Caco-2 (cell line): Measurements from ENCODE around the gene ENTPD8. TPM values are rescaled to one million over a fixed set of nuclear protein-coding genes. Genes with fewer than 3 reads are reported as not detected.

Source experiments
- BruUV-seq: library from RNA; stranded (reverse); fragments of 400-500 nt; replicated peaks from 2 replicates; lab custom pipeline; 2021; lab: Mats Ljungman, UMichigan
- CTCF ChIA-PET: fragments of 300-600 bp; sonication (Branson Sonifier 250); formaldehyde crosslinking; loops from one replicate; lab custom pipeline; 2022; ENCODE audit warnings: antibody characterized with exemption; lab: Charles Lee
- POLR2A ChIA-PET: fragments of 300-600 bp; sonication (Branson Sonifier 250); formaldehyde crosslinking; loops from one replicate; lab custom pipeline; 2022; ENCODE audit warnings: antibody characterized with exemption; lab: Charles Lee
- DNase-seq, 2 experiments: peaks; one replicate each; pipeline versions ENCODE4 v3.0.0 to v3.0.0-alpha.2; 2020 to 2022
- H3K27me3 ChIP-seq: replicated peaks from 2 replicates; pipeline ENCODE4 v1.6.0; 2011; ENCODE audit warnings: low read length; ENCODE audit not compliant: control insufficient read depth, insufficient read depth
- H3K36me3 ChIP-seq: 2 replicates; pipeline ENCODE4 v1.5.1; 2011; ENCODE audit warnings: low read length; ENCODE audit not compliant: control insufficient read depth, insufficient read depth
- H3K4me1 ChIP-seq: fragments of 250-450 bp; sonication (Bioruptor Pico); 2 replicates; pipeline ENCODE4 v1.5.1; 2020; ENCODE audit warnings: mild to moderate bottlenecking
- H3K4me3 ChIP-seq: 2 replicates; pipeline ENCODE4 v1.5.1; 2011; ENCODE audit warnings: low read depth, mild to moderate bottlenecking, control low read depth, low read length
- H3K9me3 ChIP-seq: fragments of 250-450 bp; sonication (Bioruptor Pico); 2 replicates; pipeline ENCODE4 v1.5.1; 2020; ENCODE audit warnings: mild to moderate bottlenecking, moderate library complexity
- H3K27ac Mint-ChIP-seq: one replicate; pipeline ENCODE4 v1.8.0; 2022; ENCODE audit warnings: mixed read lengths; ENCODE audit not compliant: unreplicated experiment
- H3K27me3 Mint-ChIP-seq: one replicate; pipeline ENCODE4 v1.8.0; 2022; ENCODE audit warnings: mixed read lengths; ENCODE audit not compliant: insufficient read depth, unreplicated experiment
- H3K36me3 Mint-ChIP-seq: one replicate; pipeline ENCODE4 v1.8.0; 2022; ENCODE audit warnings: mild to moderate bottlenecking, mixed read lengths; ENCODE audit not compliant: insufficient read depth, unreplicated experiment
- H3K4me1 Mint-ChIP-seq: one replicate; pipeline ENCODE4 v1.8.0; 2022; ENCODE audit warnings: low read depth, mixed read lengths; ENCODE audit not compliant: unreplicated experiment
- H3K4me3 Mint-ChIP-seq: one replicate; pipeline ENCODE4 v1.8.0; 2022; ENCODE audit warnings: mild to moderate bottlenecking, moderate library complexity, mixed read lengths; ENCODE audit not compliant: unreplicated experiment
- H3K9me3 Mint-ChIP-seq: one replicate; pipeline ENCODE4 v1.8.0; 2022; ENCODE audit warnings: mixed read lengths; ENCODE audit not compliant: unreplicated experiment
- intact Hi-C: fragments of 100-400 bp; cut with micrococcal nuclease; formaldehyde crosslinking; loops from one replicate; pipeline ENCODE4 v1.10.0; 2022; ENCODE audit not compliant: unreplicated experiment
- total RNA-seq: library from RNA; stranded (reverse); gene quantifications from 2 replicates; pipeline ENCODE4 v1.2.3, GENCODE V29; 2022
- TF ChIP-seq, protein P1 (sequence below), 2 experiments: fragments of 200-600 bp in 1 of 2; IDR thresholded peaks; 1 replicate in 1 of 2; 2 replicates in 1 of 2; pipeline versions ENCODE4 v1.5.1 to v1.8.0; 2011 to 2022; ENCODE audit warnings: antibody characterized with exemption in 1 of 2, control low read depth in 1 of 2, inconsistent platforms in 1 of 2, low read depth in 1 of 2, low read length in 1 of 2, mild to moderate bottlenecking in 1 of 2, moderate library complexity in 1 of 2; ENCODE audit not compliant: insufficient read depth in 1 of 2, severe bottlenecking in 1 of 2, unreplicated experiment in 1 of 2

The ENTPD8 gene
- total RNA-seq, 1 experiment from 2014 or later: 8.6 TPM

GRCh38 chr9:137433916-137434431 is 7.2 kb downstream of the ENTPD8 start:
- ChIA-PET POLR2A (no interaction called here), CTCF (interaction anchor here (0.6 kb wide), 1 partner anchor 151 kb away, joined by 7 read pairs; no protein-coding TSS in a partner anchor)
- H3K4me1 Mint-ChIP-seq: no peaks in the 10 kb centered on the region
- H3K27me3 ChIP-seq: no peaks in the 10 kb centered on the region
- H3K36me3 Mint-ChIP-seq: peaks cover 22% of the 10 kb centered on the region
- no peaks in the 10 kb centered on the region for H3K36me3 ChIP-seq
- no peaks in the 10 kb centered on the region for H3K9me3 Mint-ChIP-seq
- TF ChIP-seq, protein P1, sequence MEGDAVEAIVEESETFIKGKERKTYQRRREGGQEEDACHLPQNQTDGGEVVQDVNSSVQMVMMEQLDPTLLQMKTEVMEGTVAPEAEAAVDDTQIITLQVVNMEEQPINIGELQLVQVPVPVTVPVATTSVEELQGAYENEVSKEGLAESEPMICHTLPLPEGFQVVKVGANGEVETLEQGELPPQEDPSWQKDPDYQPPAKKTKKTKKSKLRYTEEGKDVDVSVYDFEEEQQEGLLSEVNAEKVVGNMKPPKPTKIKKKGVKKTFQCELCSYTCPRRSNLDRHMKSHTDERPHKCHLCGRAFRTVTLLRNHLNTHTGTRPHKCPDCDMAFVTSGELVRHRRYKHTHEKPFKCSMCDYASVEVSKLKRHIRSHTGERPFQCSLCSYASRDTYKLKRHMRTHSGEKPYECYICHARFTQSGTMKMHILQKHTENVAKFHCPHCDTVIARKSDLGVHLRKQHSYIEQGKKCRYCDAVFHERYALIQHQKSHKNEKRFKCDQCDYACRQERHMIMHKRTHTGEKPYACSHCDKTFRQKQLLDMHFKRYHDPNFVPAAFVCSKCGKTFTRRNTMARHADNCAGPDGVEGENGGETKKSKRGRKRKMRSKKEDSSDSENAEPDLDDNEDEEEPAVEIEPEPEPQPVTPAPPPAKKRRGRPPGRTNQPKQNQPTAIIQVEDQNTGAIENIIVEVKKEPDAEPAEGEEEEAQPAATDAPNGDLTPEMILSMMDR (IDR thresholded peaks at IDR 0.05; ENCODE audit: insufficient read depth in 1 of 2, low read depth in 1 of 2, low read length in 1 of 2, severe bottlenecking in 1 of 2, unreplicated experiment in 1 of 2): no peak
- H3K9me3 ChIP-seq: no peaks in the 10 kb centered on the region
- H3K4me3 ChIP-seq: no peak overlapping the region
- H3K4me3 Mint-ChIP-seq: no peak overlapping the region
- H3K4me1 ChIP-seq: peaks cover 11% of the 10 kb centered on the region
- no peak for DNase-seq
- intact Hi-C loops: no loop called here
- H3K27ac Mint-ChIP-seq: no peak overlapping the region
- H3K27me3 Mint-ChIP-seq: no peaks in the 10 kb centered on the region
- no TSS peak for BruUV-seq

GRCh38 chr9:137433349-137433915 is 7.7 kb downstream of the ENTPD8 start:
- Histone ChIP-seq H3K9me3 (no peaks in the 10 kb centered on the region), H3K27me3 (no peaks in the 10 kb centered on the region), H3K36me3 (no peaks in the 10 kb centered on the region), H3K4me1 (peaks cover 11% of the 10 kb centered on the region), H3K4me3 (no peak overlapping the region)
- H3K36me3 Mint-ChIP-seq: peaks cover 19% of the 10 kb centered on the region
- POLR2A ChIA-PET: no interaction called here
- H3K27me3 Mint-ChIP-seq: no peaks in the 10 kb centered on the region
- TF ChIP-seq, protein P1 (IDR thresholded peaks at IDR 0.05; ENCODE audit: insufficient read depth in 1 of 2, low read depth in 1 of 2, low read length in 1 of 2, severe bottlenecking in 1 of 2, unreplicated experiment in 1 of 2): no peak
- H3K9me3 Mint-ChIP-seq: no peaks in the 10 kb centered on the region
- no peak overlapping the region for H3K4me3 Mint-ChIP-seq
- H3K27ac Mint-ChIP-seq: no peak overlapping the region
- no peak for DNase-seq
- CTCF ChIA-PET: interaction anchor here (0.6 kb wide), 1 partner anchor 152 kb away, joined by 7 read pairs; no protein-coding TSS in a partner anchor
- intact Hi-C loops: no loop called here
- BruUV-seq: no TSS peak
- H3K4me1 Mint-ChIP-seq: no peaks in the 10 kb centered on the region

DNA sequence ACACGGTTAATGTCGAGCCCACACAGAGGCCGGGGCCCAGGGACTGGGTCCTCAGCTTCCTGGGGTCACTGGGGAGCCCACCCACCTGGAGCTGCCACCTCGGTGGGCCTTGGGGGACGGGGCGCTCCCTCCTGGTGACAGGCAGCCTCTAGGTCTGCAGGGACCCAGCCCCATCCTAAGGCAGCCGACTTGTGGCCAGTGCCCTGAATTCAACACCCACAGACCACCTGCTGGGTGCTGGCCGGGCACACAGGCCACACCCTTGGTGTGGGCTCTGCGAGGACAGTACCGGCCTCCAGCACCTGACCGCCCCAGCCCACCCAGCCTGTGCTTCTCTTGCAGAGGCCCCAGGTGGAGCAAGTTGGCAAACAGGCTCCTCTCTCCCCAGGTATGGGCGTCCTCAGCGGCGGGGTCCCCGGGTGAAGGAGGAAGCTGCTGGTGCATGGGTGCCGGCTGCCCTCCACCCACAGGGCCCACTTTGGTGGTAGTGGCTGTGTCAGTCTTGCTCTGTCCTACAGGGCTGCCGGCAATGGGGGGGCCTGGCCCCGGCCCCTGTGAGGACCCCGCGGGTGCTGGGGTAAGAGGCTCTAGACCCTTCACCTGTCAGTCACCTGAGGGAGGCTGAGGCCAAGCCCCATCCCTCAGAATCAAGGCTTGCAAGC is 8.3 kb downstream of the ENTPD8 start:
- Histone ChIP-seq H3K4me3 (no peak overlapping the region), H3K36me3 (no peaks in the 10 kb centered on the region), H3K4me1 (peaks cover 11% of the 10 kb centered on the region), H3K9me3 (no peaks in the 10 kb centered on the region), H3K27me3 (no peaks in the 10 kb centered on the region)
- H3K27me3 Mint-ChIP-seq: no peaks in the 10 kb centered on the region
- H3K9me3 Mint-ChIP-seq: no peaks in the 10 kb centered on the region
- H3K27ac Mint-ChIP-seq: no peak overlapping the region
- H3K4me1 Mint-ChIP-seq: no peaks in the 10 kb centered on the region
- intact Hi-C loops: no loop called here
- CTCF ChIA-PET: no interaction called here
- POLR2A ChIA-PET: interaction anchor here (0.5 kb wide), 1 partner anchor 125 kb away, joined by 3 read pairs; no protein-coding TSS in a partner anchor
- H3K36me3 Mint-ChIP-seq: peaks cover 25% of the 10 kb centered on the region
- H3K4me3 Mint-ChIP-seq: no peak overlapping the region
- no TSS peak for BruUV-seq
- no peak for DNase-seq
- TF ChIP-seq, protein P1 (IDR thresholded peaks at IDR 0.05; ENCODE audit: insufficient read depth in 1 of 2, low read depth in 1 of 2, low read length in 1 of 2, severe bottlenecking in 1 of 2, unreplicated experiment in 1 of 2): no peak
